H9 (cell line): ENCODE measurements around the gene WWC1. TPM values are rescaled to one million over a fixed set of nuclear protein-coding genes. Genes with fewer than 3 reads are reported as not detected.

Experiments
- DNase-seq: peaks from one replicate; pipeline ENCODE4 v3.0.0-alpha.2; 2017
- H2AFZ ChIP-seq: one replicate; pipeline ENCODE4 v1.6.1; 2013; ENCODE audit warnings: mild to moderate bottlenecking, low read length, control low read depth, moderate library complexity
- H2AK5ac ChIP-seq: 2 replicates; pipeline ENCODE4 v1.6.1; 2013; ENCODE audit warnings: low read length, control low read depth, mixed read lengths; ENCODE audit not compliant: insufficient read length
- H2BK120ac ChIP-seq: one replicate; pipeline ENCODE4 v1.6.1; 2013; ENCODE audit warnings: low read depth, mild to moderate bottlenecking, low read length, control low read depth, inconsistent platforms; ENCODE audit not compliant: poor library complexity, severe bottlenecking
- H2BK12ac ChIP-seq: 2 replicates; pipeline ENCODE4 v1.6.1; 2013; ENCODE audit warnings: low read length, control low read depth, mixed read lengths, low read depth; ENCODE audit not compliant: insufficient read length
- H2BK15ac ChIP-seq: 2 replicates; pipeline ENCODE4 v1.6.1; 2013; ENCODE audit warnings: low read depth, low read length, control low read depth
- H2BK20ac ChIP-seq: one replicate; pipeline ENCODE4 v1.6.1; 2013; ENCODE audit warnings: low read depth, mild to moderate bottlenecking, low read length, control low read depth, inconsistent platforms; ENCODE audit not compliant: poor library complexity, severe bottlenecking
- H2BK5ac ChIP-seq: 2 replicates; pipeline ENCODE4 v1.6.1; 2013; ENCODE audit warnings: low read length, control low read depth, mixed read lengths; ENCODE audit not compliant: insufficient read length
- H3K14ac ChIP-seq: 2 replicates; pipeline ENCODE4 v1.6.1; 2013; ENCODE audit warnings: low read length, control low read depth; ENCODE audit not compliant: insufficient read depth
- H3K18ac ChIP-seq: 2 replicates; pipeline ENCODE4 v1.6.1; 2013; ENCODE audit warnings: low read depth, mild to moderate bottlenecking, mixed read lengths, low read length, control low read depth; ENCODE audit not compliant: insufficient read length
- H3K23ac ChIP-seq: 2 replicates; pipeline ENCODE4 v1.6.1; 2013; ENCODE audit warnings: low read length, control low read depth, mixed read lengths, low read depth; ENCODE audit not compliant: insufficient read length
- H3K23me2 ChIP-seq: 2 replicates; pipeline ENCODE4 v1.6.1; 2013; ENCODE audit warnings: low read depth, mild to moderate bottlenecking, mixed read lengths, low read length, control low read depth; ENCODE audit not compliant: insufficient read length, poor library complexity, severe bottlenecking
- H3K27ac ChIP-seq: 2 replicates; pipeline ENCODE4 v1.5.1; 2013; ENCODE audit warnings: low read length, control low read depth, mixed read lengths, low read depth; ENCODE audit not compliant: insufficient read length
- H3K27me3 ChIP-seq: 2 replicates; pipeline ENCODE4 v1.6.1; 2013; ENCODE audit warnings: low read length, control low read depth, inconsistent platforms; ENCODE audit not compliant: insufficient read depth
- H3K4ac ChIP-seq: 2 replicates; pipeline ENCODE4 v1.6.1; 2013; ENCODE audit warnings: low read depth, mild to moderate bottlenecking, control low read depth, inconsistent platforms, low read length, moderate library complexity
- H3K4me1 ChIP-seq: 2 replicates; pipeline ENCODE4 v1.6.1; 2013; ENCODE audit warnings: low read length, control low read depth, inconsistent platforms; ENCODE audit not compliant: insufficient read depth
- H3K4me2 ChIP-seq: 2 replicates; pipeline ENCODE4 v1.6.1; 2013; ENCODE audit warnings: low read length, control low read depth, mixed read lengths; ENCODE audit not compliant: insufficient read length, insufficient read depth
- H3K56ac ChIP-seq: 2 replicates; pipeline ENCODE4 v1.6.1; 2013; ENCODE audit warnings: low read depth, mild to moderate bottlenecking, mixed read lengths, low read length, control low read depth; ENCODE audit not compliant: insufficient read length
- H3K79me1 ChIP-seq: 2 replicates; pipeline ENCODE4 v1.6.1; 2013; ENCODE audit warnings: low read depth, mild to moderate bottlenecking, moderate library complexity, low read length, control low read depth, inconsistent platforms; ENCODE audit not compliant: insufficient read depth, poor library complexity, severe bottlenecking
- H3K79me2 ChIP-seq: 2 replicates; pipeline ENCODE4 v1.6.1; 2013; ENCODE audit warnings: low read length, control low read depth, inconsistent platforms; ENCODE audit not compliant: insufficient read depth
- H3K9ac ChIP-seq: 2 replicates; pipeline ENCODE4 v1.6.1; 2013; ENCODE audit warnings: low read length, control low read depth, mixed read lengths; ENCODE audit not compliant: insufficient read length; ENCODE audit errors: extremely low read depth
- H3K9me3 ChIP-seq: one replicate; pipeline ENCODE4 v1.6.1; 2013; ENCODE audit warnings: low read depth, low read length, inconsistent platforms; ENCODE audit not compliant: control insufficient read depth
- H3T11ph ChIP-seq: one replicate; pipeline ENCODE4 v1.6.1; 2013; ENCODE audit warnings: mild to moderate bottlenecking, low read length, control low read depth, inconsistent platforms
- H4K20me1 ChIP-seq: one replicate; pipeline ENCODE4 v1.6.1; 2013; ENCODE audit not compliant: control insufficient read depth, insufficient read length, insufficient read depth
- H4K5ac ChIP-seq: 2 replicates; pipeline ENCODE4 v1.6.1; 2013; ENCODE audit warnings: low read depth, mild to moderate bottlenecking, mixed read lengths, low read length, control low read depth; ENCODE audit not compliant: insufficient read length
- H4K8ac ChIP-seq: replicated peaks from 2 replicates; pipeline ENCODE4 v1.6.1; 2013; ENCODE audit warnings: low read length, control low read depth, mixed read lengths, low read depth; ENCODE audit not compliant: insufficient read length
- H4K91ac ChIP-seq: 2 replicates; pipeline ENCODE4 v1.6.1; 2013; ENCODE audit warnings: low read depth, mild to moderate bottlenecking, moderate library complexity, mixed read lengths, low read length, control low read depth; ENCODE audit not compliant: insufficient read length
- H3K27ac Mint-ChIP-seq, 3 experiments: 2 replicates in 2 of 3; 3 replicates in 1 of 3; pipeline ENCODE4 v1.8.0; 2020 to 2021; ENCODE audit warnings: mixed read lengths in 3 of 3, mild to moderate bottlenecking in 1 of 3, moderate library complexity in 1 of 3
- H3K27me3 Mint-ChIP-seq: 2 replicates; pipeline ENCODE4 v1.8.0; 2021; ENCODE audit warnings: low read depth, mild to moderate bottlenecking, moderate library complexity, mixed read lengths
- H3K36me3 Mint-ChIP-seq, 3 experiments: 2 replicates in 2 of 3; 3 replicates in 1 of 3; pipeline ENCODE4 v1.8.0; 2020 to 2021; ENCODE audit warnings: low read depth in 3 of 3, mixed read lengths in 3 of 3; ENCODE audit not compliant: insufficient read depth in 1 of 3
- H3K4me1 Mint-ChIP-seq, 2 experiments: 2 replicates each; pipeline ENCODE4 v1.8.0; 2020; ENCODE audit warnings: mixed read lengths in 2 of 2
- H3K4me3 Mint-ChIP-seq, 2 experiments: 2 replicates in 1 of 2; 3 replicates in 1 of 2; pipeline ENCODE4 v1.8.0; 2020 to 2021; ENCODE audit warnings: mild to moderate bottlenecking in 2 of 2, mixed read lengths in 2 of 2, moderate library complexity in 1 of 2
- H3K9me3 Mint-ChIP-seq, 2 experiments: 2 replicates in 1 of 2; 3 replicates in 1 of 2; pipeline ENCODE4 v1.8.0; 2020; ENCODE audit warnings: mild to moderate bottlenecking in 2 of 2, mixed read lengths in 2 of 2, moderate library complexity in 1 of 2
- WGBS: extraction: QIAGEN DNeasy Blood & Tissue Kit; methylation state at CpG from one replicate; pipeline ENCODE4 v1.1.7; 2013; ENCODE audit warnings: missing lambda C conversion rate, low lambda C conversion rate, mixed read lengths; ENCODE audit not compliant: insufficient read length; ENCODE audit errors: extremely low coverage; 5-methylcytosine and 5-hydroxymethylcytosine counted together
- total RNA-seq: library from RNA; stranded (reverse); gene quantifications from 2 replicates; pipeline ENCODE4 v1.2.1, GENCODE V29; 2021
- TF ChIP-seq, protein P1 (sequence below): fragments of 200-600 bp; sonication (generic); conservative IDR thresholded peaks from 3 replicates; pipeline ENCODE4 v1.8.0; 2021; ENCODE audit warnings: antibody characterized with exemption, mild to moderate bottlenecking

Gene WWC1
- total RNA-seq, 1 experiment from 2014 or later, result 28.2 TPM

DNA sequence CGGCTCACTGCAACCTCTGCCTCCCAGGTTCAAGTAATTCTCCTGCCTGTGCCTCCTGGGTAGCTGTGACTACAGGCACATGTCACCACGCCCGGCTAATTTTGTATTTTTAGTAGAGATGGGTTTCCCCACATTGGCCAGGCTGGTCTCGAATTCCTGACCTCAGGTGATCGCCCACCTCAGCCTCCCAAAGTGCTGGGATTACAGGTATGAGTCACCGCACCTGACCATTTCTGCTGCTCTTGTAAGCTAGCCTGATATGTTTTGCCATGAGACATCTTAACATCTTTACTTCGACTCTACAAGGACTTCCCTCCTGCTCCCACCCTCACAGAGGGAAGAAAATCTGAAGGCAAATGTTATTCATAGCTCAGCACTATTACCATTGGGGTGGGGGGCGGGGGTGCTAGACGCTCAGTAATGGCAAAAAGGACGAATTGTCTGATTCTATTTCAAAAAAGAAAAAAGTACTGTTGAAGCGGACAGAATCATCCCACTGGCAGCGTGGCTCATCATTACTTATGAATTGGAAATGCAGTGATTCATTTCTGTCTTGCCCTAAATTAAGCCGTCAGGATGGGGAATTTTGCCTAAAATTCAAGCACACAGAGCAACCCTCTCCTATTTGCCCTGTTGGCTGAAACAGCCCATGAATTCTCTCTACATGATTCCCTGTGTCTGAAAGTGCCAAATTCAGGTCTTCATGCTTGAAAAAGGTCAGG lies 46.4 kb upstream of the WWC1 start:
- no peaks in the 10 kb centered on the region for H3K9me3 ChIP-seq
- no peak overlapping the region for H2BK5ac ChIP-seq
- H3K79me2 ChIP-seq, result no peaks in the 10 kb centered on the region
- DNase-seq, result no peak
- H3K14ac ChIP-seq, result no peak overlapping the region
- H2BK120ac ChIP-seq, result no peak overlapping the region
- WGBS, result no CpG with 5 or more reads among the region's 13 CpGs
- Mint-ChIP-seq H3K27ac (no peak overlapping the region), H3K27me3 (peaks cover 32% of the 10 kb centered on the region), H3K36me3 (peaks cover 0 to 3% (median 2%) of the 10 kb centered on the region in 3 experiments; a peak in 3 of 7 replicates), H3K4me1 (peaks cover 0 to 5% of the 10 kb centered on the region in 2 experiments; a peak in 2 of 4 replicates), H3K4me3 (no peak overlapping the region), H3K9me3 (peaks cover 0 to 2% of the 10 kb centered on the region in 2 experiments; a peak in 1 of 5 replicates)
- no peak overlapping the region for H2AK5ac ChIP-seq
- no peak overlapping the region for H4K91ac ChIP-seq
- no peak overlapping the region for H2BK15ac ChIP-seq
- no peaks in the 10 kb centered on the region for H3K79me1 ChIP-seq
- no peak overlapping the region for H3K4me2 ChIP-seq
- H3K23me2 ChIP-seq, result no peaks in the 10 kb centered on the region
- H2BK12ac ChIP-seq, result no peak overlapping the region
- H3K56ac ChIP-seq, result no peak overlapping the region
- no peak overlapping the region for H2AFZ ChIP-seq
- no peak overlapping the region for H3K27ac ChIP-seq
- H3T11ph ChIP-seq, result no peak overlapping the region
- H3K27me3 ChIP-seq, result no peaks in the 10 kb centered on the region
- no peaks in the 10 kb centered on the region for H4K20me1 ChIP-seq
- H3K9ac ChIP-seq, result no peak overlapping the region
- no peaks in the 10 kb centered on the region for H3K4me1 ChIP-seq
- H4K5ac ChIP-seq, result no peak overlapping the region
- no peak overlapping the region for H2BK20ac ChIP-seq
- no peak overlapping the region for H3K23ac ChIP-seq
- H4K8ac ChIP-seq, result no peak overlapping the region
- TF ChIP-seq, protein P1, sequence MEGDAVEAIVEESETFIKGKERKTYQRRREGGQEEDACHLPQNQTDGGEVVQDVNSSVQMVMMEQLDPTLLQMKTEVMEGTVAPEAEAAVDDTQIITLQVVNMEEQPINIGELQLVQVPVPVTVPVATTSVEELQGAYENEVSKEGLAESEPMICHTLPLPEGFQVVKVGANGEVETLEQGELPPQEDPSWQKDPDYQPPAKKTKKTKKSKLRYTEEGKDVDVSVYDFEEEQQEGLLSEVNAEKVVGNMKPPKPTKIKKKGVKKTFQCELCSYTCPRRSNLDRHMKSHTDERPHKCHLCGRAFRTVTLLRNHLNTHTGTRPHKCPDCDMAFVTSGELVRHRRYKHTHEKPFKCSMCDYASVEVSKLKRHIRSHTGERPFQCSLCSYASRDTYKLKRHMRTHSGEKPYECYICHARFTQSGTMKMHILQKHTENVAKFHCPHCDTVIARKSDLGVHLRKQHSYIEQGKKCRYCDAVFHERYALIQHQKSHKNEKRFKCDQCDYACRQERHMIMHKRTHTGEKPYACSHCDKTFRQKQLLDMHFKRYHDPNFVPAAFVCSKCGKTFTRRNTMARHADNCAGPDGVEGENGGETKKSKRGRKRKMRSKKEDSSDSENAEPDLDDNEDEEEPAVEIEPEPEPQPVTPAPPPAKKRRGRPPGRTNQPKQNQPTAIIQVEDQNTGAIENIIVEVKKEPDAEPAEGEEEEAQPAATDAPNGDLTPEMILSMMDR, result no peak
- H3K4ac ChIP-seq, result no peak overlapping the region
- H3K18ac ChIP-seq, result no peak overlapping the region
